Left kidney (tissue), 2 donors: Measurements from ENCODE around the gene KRT77. TPM values are rescaled to one million over a fixed set of nuclear protein-coding genes. Genes with fewer than 3 reads are reported as not detected.
"Not testable (repeated sequence)": the region's sequence is repeated elsewhere in the genome, so short reads cannot be mapped to it uniquely, and the experiment has no call there.

Experiments
- DNase-seq: peaks from one replicate; pipeline ENCODE4 v3.0.0-alpha.2; 2013
- polyA plus RNA-seq: library from polyadenylated mRNA; unstranded; fragments of 120-200 nt; gene quantifications from one replicate; pipeline ENCODE4 v1.2.1, GENCODE V29; 2013; ENCODE audit not compliant: insufficient read length

The KRT77 gene
- polyA plus RNA-seq, 1 donor: not detected

- no peak for DNase-seq
Measured at GRCh38 chr12:52676163-52676562, 27.2 kb downstream of the KRT77 start.

GRCh38 chr12:52675301-52675701 lies 28.0 kb downstream of the KRT77 start:
- DNase-seq: no peak

DNA sequence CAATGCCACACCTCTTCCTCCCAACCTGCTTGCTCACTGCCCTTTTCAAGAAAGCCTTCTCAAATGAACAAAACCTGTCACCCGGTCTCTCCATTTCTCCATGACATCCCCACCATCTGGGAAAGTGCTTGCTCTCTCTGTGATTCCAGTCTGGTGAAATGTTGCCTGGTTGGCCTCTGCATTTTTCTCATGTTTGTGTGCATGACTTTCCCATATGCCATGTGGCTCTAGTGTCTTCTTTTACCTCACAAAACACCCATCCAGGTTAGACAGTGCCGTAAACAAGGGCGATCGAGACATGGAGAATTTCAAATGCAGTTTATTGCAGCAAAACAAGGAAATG lies 28.9 kb downstream of the KRT77 start:
- DNase-seq: no peak

DNA sequence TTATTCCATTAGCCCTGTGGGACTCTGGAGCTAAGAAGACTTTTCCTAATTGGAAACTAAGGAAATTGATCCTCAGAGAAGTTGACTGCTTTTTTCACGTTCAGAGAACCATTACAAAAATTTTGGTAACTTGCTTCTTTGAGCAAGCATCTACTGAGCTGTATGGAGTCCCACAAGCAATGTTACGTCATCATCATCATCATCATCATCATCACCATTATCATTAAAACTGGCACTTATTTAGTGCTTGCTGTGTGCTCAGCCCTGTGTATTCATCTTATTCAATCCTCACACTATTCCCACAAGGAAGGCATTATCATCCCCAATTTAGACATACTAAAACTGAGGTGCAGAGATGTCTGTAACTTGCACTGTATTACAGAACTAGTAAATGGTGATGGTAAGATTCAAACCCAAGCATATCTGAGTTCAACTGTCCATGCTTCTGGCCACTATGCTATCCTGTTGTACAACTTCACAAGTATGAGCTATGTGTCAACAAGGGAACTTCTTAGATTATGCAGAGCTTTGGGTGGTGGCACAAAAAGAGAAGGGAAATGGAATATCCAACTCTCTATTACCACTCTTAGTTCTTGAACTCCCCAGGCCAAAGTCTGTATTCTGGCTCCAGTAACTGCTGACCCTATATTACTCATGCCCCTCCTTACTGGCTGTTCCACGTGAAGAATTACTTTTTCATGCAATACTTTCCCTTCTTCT lies 29.5 kb downstream of the KRT77 start:
- no peak for DNase-seq

GRCh38 chr12:52673217-52673616 lies 30.1 kb downstream of the KRT77 start:
- DNase-seq: no peak

DNA sequence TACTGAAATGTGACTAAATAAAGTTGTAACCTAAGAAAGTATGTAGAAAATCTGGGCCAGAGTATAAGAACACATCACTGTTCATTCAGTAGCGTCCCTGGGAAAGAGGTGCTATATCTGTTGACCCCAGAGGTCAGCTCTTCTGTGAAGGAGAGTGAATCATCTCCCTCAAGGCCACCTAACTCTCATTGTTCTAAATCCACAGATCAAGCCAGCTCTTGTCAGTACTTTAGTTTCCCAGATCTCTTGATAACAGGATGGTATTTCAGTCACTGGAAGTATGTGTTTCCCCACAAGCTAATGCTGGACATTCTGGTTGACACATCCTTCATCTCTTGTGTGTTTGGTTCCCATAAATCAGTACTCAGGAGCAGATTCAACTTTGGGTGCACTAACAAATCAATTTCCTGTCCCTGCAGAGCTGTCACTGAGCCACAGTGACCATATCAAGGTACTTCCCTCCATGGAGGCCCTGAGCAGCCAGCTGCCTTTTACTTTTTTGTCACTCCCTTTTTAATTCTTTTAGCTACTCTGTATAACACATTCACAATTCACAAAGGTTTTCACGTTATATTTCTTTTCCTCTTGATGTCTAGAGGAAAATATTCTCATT lies 30.9 kb downstream of the KRT77 start:
- no peak for DNase-seq

- no peak for DNase-seq
Measured at GRCh38 chr12:52670961-52671360, 32.4 kb downstream of the KRT77 start.

GRCh38 chr12:52670506-52670905 lies 32.8 kb downstream of the KRT77 start:
- no peak for DNase-seq

- DNase-seq: not testable (repeated sequence)
Measured at GRCh38 chr12:52669941-52670340, 33.4 kb downstream of the KRT77 start.

GRCh38 chr12:52669426-52669825 lies 33.9 kb downstream of the KRT77 start:
- no peak for DNase-seq

- no peak for DNase-seq
Measured at GRCh38 chr12:52667931-52668330, 35.4 kb downstream of the KRT77 start.

- DNase-seq: no peak
Measured at GRCh38 chr12:52667509-52667908, 35.8 kb downstream of the KRT77 start.

DNA sequence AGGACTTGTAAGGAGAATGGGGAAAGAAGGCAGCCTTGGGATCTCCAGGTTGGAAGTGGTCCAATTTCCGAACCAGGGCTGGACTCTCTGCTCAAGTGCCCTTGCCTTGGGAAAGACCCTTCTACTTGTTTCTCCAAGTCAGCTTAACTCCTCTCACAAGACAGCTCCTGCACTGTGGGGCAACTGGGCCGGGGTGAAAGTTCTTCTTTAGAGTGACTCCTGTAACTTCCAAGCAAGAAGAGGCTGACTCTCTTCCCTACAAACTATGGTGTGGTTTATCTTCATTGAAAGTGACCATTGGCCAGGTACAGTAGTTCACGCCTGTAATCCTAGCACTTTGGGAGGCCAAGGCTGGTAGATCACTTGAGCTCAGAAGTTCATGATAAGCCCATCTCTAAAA lies 36.9 kb downstream of the KRT77 start:
- no peak for DNase-seq

DNA sequence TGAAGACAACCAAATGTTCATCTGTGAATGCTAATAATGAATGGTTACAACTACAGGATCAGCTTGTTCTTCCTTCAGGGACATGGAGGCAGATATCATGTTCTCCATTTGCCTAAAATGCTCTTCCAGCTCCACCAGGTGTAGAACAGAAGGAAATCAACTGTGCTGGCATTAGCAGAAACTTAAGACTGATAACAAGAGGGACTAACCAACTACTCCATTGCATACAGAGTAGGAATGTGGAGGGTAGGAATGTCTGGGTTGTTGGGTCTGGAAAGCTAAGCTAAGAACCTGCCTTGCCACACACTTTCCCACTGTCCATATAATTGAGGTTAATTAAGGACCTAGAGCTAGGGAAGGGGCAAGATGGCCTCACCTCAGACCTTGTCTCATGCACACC lies 39.9 kb downstream of the KRT77 start:
- no peak for DNase-seq

DNA sequence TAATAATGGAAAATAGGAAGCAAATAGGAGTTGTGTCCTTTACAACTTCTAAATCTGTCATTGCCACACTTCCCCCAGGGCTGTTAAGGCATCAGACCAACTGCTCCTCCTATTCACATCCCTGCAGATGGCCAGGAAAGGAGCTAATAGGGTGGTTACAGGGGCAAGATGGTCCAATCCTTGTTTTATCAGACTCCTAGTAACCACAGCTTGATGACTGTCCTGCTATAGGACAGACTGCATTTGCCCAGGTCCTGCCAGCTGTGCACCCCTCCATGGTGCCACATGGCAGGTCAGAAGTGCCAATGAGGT lies 40.5 kb downstream of the KRT77 start:
- DNase-seq: no peak

GRCh38 chr12:52662093-52662917 lies 41.0 kb downstream of the KRT77 start:
- no peak for DNase-seq

DNA sequence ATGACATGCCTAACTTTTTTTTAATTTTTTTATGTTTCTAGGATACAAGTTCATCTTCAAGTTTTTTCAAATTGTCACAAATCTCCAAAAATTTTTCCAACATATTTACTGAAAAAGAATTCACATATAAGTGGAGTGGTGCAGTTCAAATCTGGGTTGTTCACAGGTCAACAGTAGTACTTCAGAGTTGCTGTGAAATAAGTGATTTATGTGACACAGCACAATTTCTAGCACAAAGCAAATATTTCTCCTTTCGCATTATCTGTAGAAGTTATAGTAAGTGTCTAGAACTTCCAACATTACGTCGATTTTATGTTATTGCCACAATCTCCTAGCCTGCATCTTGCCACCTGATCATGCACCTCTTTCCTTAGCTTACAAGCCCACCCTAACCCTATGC lies 41.7 kb downstream of the KRT77 start:
- no peak for DNase-seq

DNA sequence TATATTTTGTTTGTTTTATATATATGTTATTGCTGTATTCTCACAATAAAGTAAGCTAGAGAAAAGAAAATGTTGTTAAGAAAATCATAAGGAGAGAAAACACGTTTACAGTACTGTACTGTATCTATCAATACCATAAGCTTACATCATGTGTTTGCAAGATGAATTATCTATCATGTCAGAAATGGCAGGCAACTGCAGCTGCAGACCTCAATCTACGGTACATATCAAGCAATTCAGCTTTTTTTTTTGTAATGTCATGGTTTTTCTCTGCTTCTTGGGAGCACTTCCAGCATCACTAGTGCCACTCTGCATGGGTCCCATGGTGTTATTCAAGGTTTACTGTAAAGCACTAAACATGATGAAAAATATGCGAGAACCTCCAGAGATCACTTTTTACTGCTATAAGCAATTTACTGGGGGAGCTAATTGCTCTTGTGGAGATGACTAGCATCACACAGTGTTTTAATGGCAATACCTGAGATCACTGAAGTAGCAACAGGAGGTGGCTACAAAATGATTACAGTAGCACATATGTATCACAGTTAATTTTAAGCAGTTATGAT lies 42.3 kb downstream of the KRT77 start:
- DNase-seq: no peak

- DNase-seq: no peak
Measured at GRCh38 chr12:52659951-52660350, 43.4 kb downstream of the KRT77 start.

DNA sequence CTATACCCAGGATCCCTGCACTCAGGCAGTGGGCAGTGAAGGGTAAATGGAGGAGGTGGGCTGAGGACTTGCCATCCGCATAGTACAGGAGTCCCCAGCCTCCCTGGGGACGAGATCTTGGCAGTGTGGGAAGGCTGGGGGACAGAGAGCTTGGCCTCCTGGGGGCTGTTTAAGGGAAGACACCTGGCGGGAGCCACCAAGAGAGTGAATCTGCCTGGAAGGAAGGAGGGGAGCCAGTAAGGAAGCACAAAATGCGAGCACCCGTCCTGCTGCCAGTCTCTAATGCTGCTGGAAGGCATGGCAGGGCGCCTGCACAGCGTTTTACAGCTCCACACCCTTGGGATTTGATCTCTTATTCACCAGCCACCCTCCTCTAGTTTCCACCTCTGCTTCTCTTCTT lies 43.9 kb downstream of the KRT77 start:
- DNase-seq: no peak

DNA sequence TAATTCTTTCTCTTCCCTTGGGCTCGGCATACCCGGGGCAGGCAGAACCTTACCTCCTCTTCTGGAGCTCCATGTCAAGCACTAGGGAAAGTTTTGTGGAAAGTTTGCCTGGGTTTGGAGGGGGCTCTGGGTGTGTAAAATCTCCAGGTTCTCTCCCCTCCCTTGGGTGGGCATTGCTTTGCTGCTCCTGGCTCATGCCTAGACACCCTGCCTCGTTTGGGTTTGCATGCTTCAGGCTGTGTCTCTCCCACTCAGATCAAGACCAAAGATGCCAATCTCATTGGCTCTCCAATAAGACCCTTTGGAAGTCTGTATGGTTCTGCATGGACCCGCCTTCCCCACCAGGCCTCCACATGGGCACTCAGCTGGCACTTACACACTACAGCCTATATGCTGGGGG lies 45.1 kb downstream of the KRT77 start:
- DNase-seq: no peak

- no peak for DNase-seq
Measured at GRCh38 chr12:52657250-52657902, 45.9 kb downstream of the KRT77 start.

- no peak for DNase-seq
Measured at GRCh38 chr12:52656616-52657015, 46.7 kb downstream of the KRT77 start.
